RPMI7951 (cell line): ENCODE results near the gene ATXN1. TPM values are rescaled to one million over a fixed set of nuclear protein-coding genes. Genes with fewer than 3 reads are reported as not detected.

Source experiments
- DNase-seq: peaks from one replicate; pipeline ENCODE4 v3.0.0-alpha.2; 2012; ENCODE audit warnings: low read depth
- total RNA-seq: library from RNA; depleted of rRNA; stranded (reverse); fragments of >200 nt; shearing (Covaris generic); gene quantifications from 2 replicates; pipeline ENCODE4 v1.2.3, GENCODE V29; 2014

The ATXN1 gene
- total RNA-seq, 1 experiment from 2014 or later, result 31.2 TPM

DNA sequence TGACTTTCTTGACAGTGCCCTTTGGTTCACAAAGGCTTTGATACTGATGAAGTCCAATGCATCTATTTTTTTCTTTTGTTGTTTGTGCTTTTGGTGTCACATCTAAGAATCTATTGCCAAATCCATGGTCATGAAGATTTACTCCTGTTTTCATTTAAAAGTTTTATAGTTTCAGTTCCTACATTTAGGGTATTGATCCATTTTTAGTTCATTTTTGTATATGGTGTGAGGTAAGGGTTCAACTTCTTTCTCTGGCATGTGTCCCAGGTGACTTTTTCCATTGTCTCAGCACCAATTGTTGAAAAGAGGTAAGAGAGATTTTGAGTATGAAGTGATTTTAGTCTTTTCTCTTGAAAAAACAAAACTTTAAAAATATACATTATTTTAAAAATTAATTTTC, 262.3 kb downstream of the ATXN1 start:
- DNase-seq, result no peak

DNA sequence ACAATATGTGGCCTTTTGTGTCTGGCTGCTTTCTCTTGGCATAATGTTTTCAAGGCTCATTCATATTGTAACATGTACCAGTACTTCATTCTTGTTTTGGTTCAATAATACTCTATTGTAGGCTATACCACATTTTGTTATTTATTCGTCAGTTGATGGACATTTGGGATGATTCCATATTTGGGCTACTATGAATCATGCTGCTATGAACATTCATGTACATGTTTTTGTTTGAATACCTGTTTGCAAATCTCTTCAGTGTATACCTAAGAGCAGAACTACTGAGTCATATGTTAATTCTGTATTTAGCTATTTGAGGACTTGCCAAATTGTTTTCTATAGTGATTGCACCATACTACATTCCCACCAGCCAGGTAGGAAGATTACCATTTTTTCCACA, 263.0 kb downstream of the ATXN1 start:
- DNase-seq, result no peak

DNA sequence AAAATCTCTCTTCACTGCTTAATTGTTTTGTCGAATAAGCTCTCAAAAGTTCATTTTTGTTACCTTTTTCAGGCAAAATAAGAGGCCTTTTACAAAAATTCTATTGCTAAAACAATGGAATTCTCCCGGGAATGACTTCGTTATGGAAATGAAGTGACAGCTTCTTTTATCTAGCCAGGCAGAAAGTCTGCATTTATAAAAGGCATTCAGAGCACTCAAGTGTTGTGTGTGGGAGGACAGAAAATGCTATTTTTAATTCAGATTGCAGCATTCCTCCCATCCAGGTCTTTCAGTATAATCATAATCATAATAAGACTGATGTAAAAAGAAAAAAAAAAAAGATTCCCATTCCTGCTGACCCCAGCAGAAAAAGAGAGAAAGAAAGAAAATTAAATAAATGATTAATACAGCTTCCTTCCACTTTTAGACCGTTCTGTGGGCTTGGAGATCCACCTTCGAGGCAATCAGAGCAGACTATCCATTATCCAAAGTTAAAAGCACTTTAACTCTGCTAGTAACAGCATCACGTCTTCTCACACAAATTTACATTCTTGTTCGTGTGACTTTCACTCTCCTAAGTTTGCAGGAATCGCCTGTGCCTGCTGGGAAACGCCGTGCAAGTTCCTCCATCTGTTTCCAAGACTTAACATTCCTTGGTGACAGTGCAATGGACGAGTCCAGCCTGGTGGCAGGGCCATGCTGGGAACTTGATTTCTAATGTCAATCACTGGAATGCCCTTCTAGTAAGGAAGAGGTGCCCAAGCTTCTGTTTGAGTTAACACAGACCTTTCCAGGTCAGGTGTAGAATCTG, 264.1 kb downstream of the ATXN1 start:
- no peak for DNase-seq

DNA sequence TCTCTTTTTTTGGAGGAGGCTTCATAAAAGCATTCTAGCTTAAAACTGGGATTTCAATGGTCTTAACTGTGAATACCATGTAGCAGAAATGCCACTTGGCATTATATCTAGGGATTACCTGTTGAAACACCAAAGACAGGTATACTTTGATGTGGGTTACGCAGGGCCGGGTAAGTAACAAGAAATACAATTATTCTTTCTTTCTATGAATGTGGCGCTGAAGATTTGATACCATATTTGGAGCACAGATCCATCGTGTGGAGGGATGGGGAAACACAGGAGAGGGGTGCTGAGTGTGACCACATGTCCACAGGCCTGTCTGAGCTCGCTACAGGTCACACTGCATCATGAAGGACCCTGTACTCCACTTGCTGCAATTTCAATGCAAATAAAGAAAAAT, 265.1 kb downstream of the ATXN1 start:
- no peak for DNase-seq

GRCh38 chr6:16494793-16495192, 266.5 kb downstream of the ATXN1 start:
- DNase-seq, result no peak

DNA sequence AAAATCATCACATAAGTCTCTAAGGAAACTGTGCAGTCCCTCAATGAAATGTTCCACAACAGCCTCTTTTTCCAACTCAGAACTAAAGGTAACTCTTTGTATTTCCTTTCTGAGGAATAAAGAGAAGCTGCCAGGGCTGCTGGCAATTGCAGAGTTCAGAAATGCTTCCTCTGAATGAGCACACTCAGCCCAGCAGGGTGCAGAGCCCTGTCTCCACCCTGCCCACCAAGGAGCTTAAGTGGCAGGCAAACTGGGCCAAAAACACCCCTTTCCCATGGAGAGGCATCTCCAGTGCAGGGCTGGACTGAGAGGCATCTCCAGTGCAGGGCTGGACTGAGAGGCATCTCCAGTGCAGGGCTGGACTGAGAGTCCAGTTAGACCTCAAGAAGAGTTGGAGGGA, 267.5 kb downstream of the ATXN1 start:
- no peak for DNase-seq

DNA sequence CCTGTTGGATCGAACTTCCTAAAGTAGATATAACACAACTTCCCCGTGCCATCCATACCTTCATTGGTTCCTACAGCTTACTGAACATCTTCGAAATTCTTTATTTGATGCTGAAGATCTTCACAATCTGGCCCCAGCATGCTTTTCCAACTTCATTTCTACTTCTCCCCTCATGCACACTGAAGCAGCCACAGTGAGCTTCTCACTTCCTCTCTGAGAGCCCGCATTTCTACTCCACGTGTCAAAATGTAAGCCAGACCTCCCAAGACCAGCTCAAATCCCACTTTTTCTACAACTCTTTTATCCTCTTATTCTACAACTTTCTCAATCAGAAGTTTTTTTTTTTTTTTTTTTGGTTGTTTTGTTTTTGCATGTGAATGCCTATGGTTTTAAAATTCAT, 268.1 kb downstream of the ATXN1 start:
- no peak for DNase-seq

DNA sequence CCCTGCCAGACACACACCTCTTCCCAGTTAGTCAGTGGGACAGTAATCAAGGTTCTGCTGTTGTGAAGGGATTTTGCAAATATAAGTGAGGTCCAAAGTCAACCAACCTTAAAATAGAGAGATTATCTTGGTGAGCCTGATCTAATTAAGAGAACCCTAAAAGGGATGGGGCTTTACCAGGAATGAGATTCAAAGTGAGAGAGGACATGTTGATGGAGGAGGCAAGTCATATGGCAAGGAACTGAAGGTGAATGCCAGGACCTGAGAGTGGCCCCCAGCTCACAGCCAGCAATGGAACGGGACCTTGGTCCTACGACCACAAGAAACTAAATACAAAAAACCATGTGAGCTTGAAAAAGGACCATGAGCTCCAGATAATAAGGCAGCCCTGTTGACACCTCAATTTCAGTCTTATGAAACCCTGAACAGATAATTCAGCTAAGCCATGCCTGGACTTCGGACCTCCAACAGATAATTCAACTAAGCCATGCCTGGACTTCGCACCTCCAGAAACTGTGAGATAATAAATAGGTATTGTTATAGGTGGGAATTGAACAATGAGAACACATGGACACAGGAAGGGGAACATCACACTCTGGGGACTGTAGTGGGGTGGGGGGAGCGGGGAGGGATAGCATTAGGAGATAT, 269.5 kb downstream of the ATXN1 start:
- DNase-seq, result no peak

GRCh38 chr6:16490616-16491015, 270.6 kb downstream of the ATXN1 start:
- DNase-seq, result no peak

- no peak for DNase-seq
Measured at GRCh38 chr6:16488813-16489212, 272.4 kb downstream of the ATXN1 start.

DNA sequence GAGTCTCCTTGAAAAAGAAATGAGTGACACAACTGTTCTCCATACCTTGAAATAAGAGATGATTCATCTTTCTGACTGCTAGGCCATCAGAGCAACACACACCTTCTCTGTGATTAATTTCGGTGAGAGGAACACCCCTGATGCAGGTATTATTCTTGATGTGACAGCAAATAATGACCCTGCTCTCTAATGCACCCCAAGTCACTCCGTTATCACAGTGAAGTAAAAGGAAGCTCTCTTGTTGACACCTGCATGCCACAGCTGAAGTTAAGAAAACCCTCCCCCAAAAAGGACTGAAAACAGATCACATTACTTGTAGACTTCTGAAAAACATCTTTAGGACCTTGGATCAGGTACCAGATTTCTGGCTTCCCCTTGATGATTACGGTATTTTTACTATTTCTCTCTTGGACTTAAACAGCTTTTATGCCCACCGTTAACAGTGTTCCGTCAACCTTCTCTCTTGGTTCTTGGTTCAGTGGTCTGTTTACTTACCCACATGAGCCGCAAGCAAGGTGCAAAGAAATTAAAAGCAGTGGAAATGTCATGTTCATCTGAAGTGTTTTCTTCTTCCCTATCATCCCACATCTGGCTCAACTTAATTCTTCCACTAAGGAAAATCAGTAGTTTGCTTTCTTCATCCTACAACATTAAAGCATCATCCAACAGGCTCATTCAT, 273.1 kb downstream of the ATXN1 start:
- no peak for DNase-seq

DNA sequence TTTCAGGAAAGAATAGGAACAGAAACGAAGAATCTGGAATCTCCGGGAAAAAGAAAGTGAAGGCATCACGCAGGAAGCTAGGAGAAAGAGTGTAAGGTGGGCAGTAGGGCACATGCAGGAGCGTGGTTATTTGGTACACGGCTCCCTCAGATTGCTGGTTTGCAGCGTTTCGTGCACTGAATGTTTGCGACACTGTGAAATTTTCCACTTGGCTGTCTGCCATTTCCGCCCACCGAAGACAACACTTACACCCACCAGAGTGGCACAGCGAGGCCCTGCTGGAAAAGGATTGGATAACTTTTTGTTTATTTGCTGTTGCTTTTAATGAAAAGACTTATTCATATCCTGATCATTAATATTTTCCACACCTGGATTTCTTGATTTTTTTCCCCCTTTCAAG, 274.6 kb downstream of the ATXN1 start:
- no peak for DNase-seq

DNA sequence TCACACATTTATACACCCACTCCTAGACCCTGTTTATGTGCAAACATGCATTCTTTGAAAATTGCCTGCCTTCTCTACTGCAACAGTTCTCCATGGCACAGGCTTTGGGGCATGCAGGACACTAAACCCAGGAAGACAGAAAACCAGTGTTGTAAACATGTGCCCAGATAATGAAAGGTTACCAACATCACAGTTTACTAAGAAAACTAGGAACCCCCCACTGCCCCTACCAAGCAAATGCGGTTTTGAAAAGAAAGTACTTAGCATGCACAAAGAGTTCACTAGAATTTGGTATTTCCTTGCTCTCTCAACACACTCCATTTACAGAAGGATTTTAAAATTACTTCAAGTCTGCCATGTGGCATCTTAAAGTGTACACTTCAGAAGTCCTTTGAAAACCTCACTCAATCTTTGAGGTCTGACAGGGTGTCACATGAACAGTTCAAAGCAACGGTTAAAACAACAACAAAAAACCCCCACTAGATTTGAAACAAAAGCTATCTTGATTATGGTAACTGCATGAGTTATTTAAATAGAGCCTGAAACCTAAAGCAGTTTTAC, 277.9 kb downstream of the ATXN1 start:
- DNase-seq, result no peak

GRCh38 chr6:16482702-16483314, 278.5 kb downstream of the ATXN1 start:
- no peak for DNase-seq

GRCh38 chr6:16481697-16482399, 279.4 kb downstream of the ATXN1 start:
- no peak for DNase-seq

DNA sequence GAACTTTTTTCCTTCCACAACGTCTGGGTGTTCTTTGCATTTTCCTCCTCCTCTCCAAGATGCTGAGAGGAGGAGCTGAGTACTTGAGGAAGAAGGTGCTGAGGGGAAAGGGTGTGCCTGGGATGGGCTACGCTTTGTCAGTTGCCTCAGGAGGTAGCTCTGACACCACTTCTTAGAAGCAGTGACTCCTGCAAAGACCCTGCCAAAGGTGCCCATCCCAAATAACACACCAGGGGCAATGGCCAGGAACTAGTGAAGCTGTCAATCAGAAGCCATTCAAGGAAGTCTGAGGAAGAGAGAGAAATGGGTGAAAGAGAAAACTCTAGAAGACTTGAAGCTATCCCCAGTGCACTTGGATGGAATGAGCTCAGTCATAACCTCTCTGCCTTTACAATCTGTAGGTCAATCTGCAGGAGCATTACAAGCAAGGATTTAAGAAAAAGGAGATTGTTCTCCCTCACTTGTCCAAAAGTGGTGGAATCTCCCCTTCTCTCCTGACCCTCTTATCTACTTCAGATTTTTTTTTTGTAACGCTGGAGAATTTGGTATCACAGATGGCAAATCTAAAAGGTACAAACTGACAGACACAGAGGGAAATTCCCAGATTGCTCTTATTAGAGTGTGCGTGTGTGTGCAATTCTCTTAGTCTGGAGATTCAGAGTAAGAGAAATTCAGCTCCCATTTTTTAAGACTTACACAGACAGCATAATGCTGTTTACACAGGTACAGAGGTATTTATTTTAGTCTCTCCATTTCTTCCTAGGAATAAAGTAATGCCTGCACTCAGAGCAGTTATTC, 280.3 kb downstream of the ATXN1 start:
- no peak for DNase-seq

GRCh38 chr6:16477367-16478149, 283.7 kb downstream of the ATXN1 start:
- DNase-seq, result no peak

DNA sequence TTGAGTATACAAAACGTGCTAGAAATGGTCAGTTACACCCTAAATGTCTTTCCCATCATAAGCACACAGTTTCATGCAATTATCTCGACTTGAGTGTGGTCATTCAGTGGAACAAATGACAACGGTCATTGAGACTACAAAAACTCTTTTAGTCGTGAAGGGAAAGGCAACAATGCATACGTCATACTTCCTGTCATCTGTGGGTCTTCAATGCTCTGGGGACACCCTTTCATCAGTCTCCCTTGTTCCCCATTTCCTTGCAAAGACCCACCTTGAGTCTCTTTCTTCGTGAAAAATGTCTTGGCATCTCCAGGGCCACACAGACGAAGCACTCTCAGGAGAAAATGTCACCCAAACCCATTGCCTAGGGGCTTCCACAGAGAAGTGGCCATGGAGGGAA, 284.4 kb downstream of the ATXN1 start:
- DNase-seq, result no peak

DNA sequence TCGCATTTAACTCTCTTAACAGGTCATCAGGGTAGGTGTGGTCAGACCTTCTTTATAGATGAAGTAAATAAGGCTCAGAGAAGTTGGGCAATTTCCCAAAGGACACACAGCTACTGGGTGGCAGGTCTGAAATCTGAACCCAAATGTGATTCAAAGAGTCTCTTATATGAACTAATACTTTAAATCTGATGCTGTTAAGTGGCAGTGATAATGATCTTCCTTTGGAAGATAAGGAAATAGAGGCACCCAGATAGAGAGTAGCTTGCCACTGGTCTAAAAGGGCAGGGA, 285.8 kb downstream of the ATXN1 start:
- DNase-seq, result no peak
